ENCODE results near the gene TMEM45B.
"Not testable (repeated sequence)": the region's sequence is repeated elsewhere in the genome, so short reads cannot be mapped to it uniquely, and the experiment has no call there.

The TMEM45B gene

DNA sequence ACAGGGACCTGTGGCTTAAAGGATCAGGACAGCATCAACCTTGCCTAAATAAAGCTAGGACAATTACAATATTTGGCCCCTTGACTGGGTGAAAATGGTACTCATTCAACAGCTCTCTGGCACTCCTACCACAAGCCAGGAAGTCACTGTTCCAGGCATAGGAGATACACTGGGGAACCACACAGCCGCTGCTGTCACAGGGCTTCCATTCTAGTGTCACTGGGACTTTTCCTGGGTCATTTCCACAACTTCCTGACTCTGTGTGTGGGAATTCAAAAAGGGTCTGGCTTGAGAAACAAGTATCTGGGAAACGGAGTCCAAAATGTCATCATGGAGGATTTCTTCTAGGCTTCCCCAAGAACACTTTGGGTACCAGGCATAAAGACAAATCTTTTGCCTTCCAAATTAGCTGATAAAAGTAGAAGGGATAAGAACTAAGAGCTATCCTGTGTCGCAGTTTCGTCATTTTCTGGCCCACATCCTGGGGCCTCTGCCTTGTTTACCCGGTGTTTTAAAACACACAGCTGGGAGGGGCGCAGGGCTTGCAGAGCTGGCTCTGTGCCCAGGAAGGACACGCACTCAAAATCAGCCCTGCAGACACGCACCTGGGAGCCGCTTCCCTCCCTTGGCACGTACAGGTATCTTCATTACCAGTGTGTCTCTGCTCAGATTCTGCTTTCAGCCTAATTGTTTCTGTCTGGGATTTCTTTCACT lies 38.0 kb downstream of the TMEM45B start:
- peak; percentile 65 for DNase-seq

DNA sequence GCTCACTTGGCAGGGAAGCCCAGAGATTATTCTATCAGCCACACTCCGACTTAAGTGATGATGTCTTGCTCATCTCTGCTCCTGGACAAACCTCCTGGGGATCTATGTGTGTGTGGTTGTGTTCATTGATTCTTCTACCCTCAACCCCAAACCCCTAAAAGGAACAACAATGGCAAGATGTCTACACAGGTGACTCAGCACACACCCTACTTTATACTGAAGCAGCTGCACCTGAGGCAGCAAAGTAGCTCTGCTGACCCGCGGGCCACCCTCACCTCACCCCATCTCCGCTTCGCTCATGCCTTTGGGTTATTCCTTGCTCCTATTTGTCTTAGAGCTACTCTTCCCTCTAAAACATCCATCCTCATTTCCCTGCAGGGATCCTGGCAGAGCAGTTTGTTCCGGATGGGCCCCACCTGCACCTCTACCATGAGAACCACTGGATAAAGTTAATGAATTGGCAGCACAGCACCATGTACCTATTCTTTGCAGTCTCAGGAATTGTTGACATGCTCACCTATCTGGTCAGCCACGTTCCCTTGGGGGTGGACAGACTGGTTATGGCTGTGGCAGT lies 38.7 kb downstream of the TMEM45B start:
- no peak for DNase-seq

DNA sequence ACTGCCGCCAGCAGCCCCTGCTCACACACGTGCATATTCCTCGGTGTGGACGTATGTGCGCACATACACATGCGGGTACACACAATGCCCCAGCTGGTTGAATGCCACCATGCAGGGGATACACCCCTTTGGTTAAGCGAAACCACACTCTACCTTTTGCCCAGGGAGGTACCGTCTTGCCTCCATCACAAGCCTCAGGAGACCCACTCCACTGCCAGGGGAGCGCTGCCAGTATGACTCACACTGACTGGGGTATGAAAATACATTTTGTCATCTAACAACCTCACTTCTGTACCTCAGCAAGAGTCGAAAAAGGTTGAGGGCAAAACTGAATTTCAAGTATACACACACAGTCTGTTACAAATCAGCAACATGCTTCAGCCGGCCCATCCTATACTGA lies 39.4 kb downstream of the TMEM45B start:
- DNase-seq: peak; percentile 1

DNA sequence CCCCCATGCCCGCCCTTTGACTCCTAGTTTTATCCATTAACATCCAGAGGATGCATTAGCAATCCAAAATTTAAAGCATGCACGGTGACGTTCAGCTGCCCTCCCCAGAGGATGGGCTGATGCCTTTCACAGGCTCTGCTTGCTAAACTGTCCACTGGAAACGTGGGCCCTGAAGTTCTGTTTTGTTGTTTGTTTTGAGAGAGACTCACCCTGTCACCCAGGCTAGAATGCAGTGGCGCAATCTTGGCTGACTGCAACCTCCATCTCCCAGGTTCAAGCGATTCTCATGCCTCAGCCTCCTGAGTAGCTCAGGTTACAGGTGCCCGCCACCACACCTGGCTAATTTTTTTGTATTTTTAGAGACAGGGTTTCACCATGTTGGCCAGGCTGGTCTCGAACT lies 40.4 kb downstream of the TMEM45B start:
- DNase-seq: no peak

DNA sequence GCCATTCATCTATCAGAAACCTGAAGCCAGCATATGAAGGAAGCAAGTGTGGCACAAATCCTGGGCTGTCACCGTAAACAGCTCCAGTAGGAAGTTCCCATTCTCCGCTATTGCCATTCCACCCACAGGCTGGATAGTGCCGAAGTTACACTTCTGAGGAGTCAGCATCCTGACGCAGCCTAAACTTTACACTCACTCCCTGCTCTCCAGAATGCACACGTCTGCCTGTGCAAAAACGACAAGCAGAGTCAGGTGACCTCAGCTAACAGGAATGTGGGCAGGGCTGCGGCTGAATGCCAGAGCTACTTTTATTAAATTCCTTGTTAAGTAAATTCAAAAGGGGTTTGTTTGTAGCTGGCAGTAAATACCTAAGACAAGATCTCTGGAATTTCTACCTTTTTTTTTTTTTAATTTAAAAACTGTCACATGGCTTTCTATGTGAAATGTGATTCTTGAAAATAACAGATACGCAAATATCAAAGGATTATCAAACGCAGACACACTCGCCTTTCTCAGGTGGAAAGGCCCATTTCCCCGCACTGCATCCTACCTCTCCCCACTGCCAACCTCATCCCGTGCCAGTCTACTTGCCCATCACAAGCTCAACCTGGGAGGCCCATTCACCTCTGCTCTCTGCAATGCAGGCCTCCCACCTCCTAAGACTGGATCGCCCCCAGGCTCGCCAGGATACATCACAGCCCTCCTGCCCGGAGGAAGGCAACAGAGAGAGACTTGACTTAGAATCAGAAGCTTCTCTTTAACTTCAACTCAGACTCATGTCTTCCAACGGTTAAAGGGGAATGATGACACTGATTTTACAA lies 46.3 kb downstream of the TMEM45B start:
- DNase-seq: no peak

GRCh38 chr11:129864811-129865210 lies 49.2 kb downstream of the TMEM45B start:
- DNase-seq: no peak

DNA sequence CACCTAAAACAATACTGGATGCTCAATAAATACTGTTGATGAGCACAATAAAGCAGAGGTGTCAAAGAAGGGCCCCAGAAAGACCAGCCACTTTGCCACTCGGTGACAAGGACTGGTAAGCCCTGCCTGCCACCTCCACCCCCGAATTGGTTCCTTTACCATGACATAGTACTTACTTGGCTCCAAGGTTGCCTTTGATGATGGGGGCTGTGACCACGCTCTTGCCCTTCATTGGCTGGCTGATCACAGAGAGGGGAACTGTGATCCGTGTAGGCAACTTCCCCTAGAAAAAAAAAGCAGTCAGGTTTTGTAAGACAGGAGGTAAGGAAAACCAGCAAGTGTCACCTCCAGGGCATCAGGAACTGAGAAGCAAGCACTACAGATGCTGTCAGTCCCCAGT lies 50.1 kb downstream of the TMEM45B start:
- DNase-seq: no peak

DNA sequence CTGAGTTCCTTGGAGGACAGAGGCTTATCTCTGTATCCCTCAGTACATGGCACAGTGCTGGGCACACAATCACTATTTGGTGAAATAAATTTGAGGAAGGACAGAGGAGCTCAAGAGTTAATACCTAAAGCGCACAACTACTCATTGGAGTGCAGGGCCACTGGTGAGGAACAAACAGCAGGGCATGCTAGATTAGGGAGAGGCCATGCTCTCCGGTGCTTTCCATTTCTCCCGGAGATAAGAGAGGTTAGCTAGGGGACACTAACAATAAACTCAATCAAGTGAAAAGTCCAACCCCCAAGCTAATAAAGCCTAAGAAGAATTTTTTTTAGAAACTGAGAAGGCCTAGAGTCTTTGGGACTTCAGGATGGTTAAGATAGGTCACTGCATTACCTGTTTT lies 50.7 kb downstream of the TMEM45B start:
- DNase-seq: no peak

- not testable (repeated sequence) for DNase-seq
Observed at GRCh38 chr11:129868626-129869025, 53.0 kb downstream of the TMEM45B start.

DNA sequence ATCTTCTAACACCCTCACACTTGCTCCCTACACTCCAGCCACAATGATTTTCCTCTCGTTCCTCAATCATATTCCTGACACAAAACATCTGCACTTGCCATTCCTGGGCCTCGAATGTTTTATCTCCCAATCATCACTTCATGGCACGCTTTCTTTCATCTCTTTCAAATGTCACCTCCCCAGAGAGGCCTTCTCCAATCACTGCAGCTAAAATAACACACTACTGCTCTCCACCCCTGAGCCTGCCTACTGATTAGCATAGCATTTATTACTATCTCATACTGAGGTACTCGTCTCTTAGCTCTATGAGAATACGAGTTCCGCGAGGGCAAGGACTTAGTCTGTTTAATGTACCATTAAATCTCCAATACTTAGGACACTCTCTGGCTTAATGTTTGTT lies 56.3 kb downstream of the TMEM45B start:
- DNase-seq: no peak

DNA sequence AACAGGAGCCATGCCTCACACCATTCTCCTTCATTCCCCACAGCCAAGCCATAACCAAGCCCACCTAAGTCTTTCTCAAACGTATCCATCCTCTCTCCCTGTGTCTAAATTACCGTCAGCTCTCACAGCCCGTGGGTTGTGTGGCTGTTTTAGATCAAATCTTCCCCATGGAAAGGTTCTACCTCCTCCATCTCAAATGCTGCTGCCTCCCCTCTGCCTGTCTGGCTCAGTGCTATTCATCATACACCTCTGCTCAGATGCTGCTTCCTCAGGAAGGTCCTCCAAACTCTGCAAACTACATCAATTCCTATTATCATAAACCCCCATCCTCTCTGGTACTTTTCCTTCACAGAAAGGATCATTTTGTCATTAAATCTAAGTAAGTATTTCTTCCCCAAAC lies 64.7 kb downstream of the TMEM45B start:
- no peak for DNase-seq

DNA sequence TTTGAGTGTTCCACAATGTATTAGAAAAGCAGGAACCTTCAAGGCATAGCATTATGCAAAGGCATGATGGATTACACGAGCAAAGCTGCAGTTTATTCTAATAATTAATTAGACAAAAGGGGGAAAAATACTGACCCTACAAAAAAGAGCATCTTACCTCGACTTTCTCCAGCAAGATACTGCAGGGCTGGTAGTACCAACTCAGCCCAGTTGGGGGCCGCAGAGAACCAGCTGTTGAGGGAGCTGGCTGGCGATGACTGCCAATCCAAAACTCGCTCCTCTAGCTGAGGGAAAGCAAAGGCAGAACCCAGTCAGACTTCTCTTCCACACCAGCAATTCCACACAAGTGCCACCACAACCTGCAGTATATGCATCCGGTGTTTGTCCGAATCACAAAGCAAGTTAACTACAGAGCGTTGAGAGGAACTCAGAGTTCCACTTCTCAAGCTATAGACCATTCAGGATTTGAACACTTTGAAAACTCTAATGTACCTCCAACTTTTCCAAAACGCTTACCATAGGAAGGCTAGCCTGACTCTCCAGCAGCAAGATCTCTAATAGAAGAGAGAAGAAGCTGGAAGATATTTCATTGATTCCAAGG lies 66.0 kb downstream of the TMEM45B start:
- DNase-seq: no peak

DNA sequence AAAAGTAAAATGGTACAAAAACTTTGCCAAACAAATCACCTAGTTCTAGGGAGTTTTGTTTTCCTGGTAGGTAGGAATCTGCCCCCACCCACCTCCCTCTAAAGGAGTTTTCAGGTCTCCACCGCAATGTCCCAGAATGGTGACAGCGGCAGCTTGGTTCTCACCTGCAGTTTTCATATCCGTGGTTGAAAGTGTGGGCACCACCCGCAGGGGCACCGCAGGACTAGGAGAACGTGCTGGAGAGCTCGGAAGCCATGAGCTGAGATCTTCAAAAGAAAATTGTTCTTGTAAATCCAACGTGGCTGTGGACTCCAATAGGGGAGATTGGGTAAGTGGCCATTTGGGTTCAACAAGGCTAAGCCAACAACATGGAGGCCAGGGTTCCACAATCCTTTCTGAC lies 68.9 kb downstream of the TMEM45B start:
- no peak for DNase-seq

- DNase-seq: no peak
Observed at GRCh38 chr11:129885381-129885780, 69.7 kb downstream of the TMEM45B start.

DNA sequence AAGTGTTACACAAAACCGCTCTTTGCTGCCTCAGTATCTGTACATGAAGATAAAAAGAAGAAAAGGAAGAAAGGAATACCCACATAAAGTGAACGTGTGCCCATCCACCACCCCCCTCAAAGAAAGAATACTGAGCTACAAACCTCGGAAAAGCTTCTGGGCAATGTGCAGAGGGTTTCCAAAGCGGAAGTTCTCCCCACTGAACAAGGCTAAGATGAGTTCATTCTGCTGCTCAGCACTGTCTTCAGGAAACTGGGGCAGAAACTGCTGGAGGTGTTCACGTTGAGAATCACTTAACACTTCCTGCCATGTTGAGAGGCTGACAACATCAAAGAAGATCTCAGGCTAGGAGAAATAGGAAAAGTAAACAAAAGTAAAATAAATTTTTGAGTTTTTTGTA lies 72.8 kb downstream of the TMEM45B start:
- no peak for DNase-seq

DNA sequence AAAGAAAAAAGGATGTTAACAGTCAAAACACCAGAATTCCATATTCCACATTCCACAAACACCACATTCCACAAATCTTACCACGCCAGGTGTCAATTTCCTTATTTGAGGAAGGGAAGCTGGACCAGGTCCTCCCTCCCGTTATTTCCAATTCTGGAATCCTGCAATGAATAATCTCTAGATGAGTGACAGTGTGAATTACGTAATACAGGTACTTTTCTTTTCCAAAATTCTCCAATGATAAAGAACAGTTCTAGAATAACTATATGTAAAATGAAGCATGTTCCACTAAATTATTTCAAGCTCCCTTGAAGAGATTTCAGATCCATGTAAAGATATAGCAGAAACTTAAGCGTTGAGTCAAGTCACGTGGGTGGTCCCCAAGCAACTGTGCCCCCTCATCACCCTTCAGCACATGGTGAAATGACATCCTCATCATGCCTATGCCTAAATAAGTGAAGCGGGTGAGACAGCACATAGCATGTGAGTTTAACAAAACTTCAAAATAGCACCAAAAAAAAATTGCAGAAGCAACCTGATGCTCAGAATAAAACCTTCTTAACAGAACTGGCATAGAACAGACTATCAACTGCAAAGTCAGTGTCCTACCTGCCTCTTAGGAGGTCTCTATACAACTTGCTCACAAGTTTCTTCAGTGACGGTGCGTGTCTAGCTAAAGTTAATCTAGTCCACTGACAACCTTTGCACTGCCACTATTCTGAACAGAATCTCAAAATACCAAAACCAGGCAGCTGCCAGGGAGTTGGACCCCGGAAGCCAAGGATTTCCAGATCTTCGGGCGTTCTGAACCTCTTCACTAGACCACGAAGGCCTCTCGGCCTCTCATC lies 78.9 kb downstream of the TMEM45B start:
- DNase-seq: no peak

GRCh38 chr11:129895126-129896041 lies 79.7 kb downstream of the TMEM45B start, which contains the start of gene NFRKB:
TSS of gene NFRKB (minus strand) at chr11:129895578. CDS start at chr11:129892849, 2,729 bp downstream.
- DNase-seq: peak; percentile 81

GRCh38 chr11:129896062-129896461 lies 80.4 kb downstream of the TMEM45B start:
- no peak for DNase-seq

- DNase-seq: no peak
Observed at GRCh38 chr11:129905402-129905801, 89.8 kb downstream of the TMEM45B start.
